Prostate gland (tissue), 2 donors: Measurements from ENCODE around the gene DSE.

Experiments used
- CTCF ChIP-seq, 4 experiments: fragments of 200-600 bp in 2 of 4; fragments of 450-650 bp in 2 of 4; sonication (generic) in 2 of 4; IDR thresholded peaks; 1 replicate in 3 of 4; 2 replicates in 1 of 4; pipeline ENCODE4 v1.5.1; 2016 to 2019; ENCODE audit warnings: antibody characterized with exemption in 4 of 4, mild to moderate bottlenecking in 2 of 4, moderate library complexity in 2 of 4
- POLR2A ChIP-seq: fragments of 450-650 bp; IDR thresholded peaks from one replicate; pipeline ENCODE4 v1.6.1; 2016; ENCODE audit warnings: antibody characterized with exemption, mild to moderate bottlenecking
- POLR2AphosphoS5 ChIP-seq: sonication (generic); formaldehyde crosslinking; IDR thresholded peaks from one replicate; pipeline ENCODE4 v1.6.1; 2017; ENCODE audit warnings: antibody characterized with exemption

GRCh38 chr6:116450769-116451740, 80.3 kb downstream of the DSE start:
- TF ChIP-seq CTCF (IDR thresholded peaks at IDR 0.05), result no peak
- TF ChIP-seq POLR2A, result no peak
- TF ChIP-seq POLR2AphosphoS5, result no peak
